Measurements from ENCODE around the gene KIAA1671.

KIAA1671 gene

GRCh38 chr22:25018009-25018408, 65.5 kb downstream of the KIAA1671 start:
- DNase-seq: no peak

GRCh38 chr22:25019427-25020184, 67.1 kb downstream of the KIAA1671 start:
- DNase-seq: no peak

DNA sequence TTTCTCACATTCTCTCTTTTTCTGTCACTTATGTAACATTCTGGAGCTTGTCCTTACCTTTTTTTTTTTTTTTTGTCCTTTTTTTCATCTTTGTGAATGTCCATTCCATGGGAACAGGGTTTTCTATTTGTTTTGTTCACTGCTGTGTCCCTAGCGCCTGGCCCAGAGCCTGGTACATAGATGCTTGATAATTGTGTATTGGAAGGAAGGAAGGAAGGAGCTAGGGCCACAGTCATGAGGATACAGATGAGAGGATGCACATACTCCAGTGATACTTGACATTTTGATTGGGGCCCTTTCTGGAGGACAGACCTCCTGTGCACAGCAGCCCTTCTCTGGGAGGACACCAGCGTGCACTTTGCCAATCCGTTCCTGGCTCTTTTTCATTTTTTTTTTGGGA, 68.9 kb downstream of the KIAA1671 start:
- DNase-seq: no peak

GRCh38 chr22:25021976-25022711, 69.6 kb downstream of the KIAA1671 start:
- DNase-seq: no peak

GRCh38 chr22:25023879-25024278, 71.4 kb downstream of the KIAA1671 start:
- no peak for DNase-seq

DNA sequence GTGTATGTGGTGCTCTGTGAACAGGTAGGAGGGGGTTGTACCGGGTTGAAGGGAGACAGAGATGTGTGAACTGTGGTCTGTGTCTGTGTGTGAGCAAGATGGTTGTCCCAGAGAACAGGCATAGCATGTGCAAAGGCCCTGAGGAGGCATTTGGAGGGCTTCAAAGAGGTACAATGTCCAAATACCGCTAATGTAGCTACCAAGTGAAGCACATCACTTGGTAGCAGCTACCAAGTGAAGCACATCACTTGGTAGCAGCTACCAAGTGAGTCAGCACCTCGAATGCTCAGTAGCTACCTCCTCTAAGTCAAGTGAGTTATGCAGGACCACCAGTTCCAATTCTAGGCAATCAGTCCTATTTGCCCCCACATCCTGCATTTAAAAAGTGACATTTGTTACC, 72.4 kb downstream of the KIAA1671 start:
- no peak for DNase-seq

DNA sequence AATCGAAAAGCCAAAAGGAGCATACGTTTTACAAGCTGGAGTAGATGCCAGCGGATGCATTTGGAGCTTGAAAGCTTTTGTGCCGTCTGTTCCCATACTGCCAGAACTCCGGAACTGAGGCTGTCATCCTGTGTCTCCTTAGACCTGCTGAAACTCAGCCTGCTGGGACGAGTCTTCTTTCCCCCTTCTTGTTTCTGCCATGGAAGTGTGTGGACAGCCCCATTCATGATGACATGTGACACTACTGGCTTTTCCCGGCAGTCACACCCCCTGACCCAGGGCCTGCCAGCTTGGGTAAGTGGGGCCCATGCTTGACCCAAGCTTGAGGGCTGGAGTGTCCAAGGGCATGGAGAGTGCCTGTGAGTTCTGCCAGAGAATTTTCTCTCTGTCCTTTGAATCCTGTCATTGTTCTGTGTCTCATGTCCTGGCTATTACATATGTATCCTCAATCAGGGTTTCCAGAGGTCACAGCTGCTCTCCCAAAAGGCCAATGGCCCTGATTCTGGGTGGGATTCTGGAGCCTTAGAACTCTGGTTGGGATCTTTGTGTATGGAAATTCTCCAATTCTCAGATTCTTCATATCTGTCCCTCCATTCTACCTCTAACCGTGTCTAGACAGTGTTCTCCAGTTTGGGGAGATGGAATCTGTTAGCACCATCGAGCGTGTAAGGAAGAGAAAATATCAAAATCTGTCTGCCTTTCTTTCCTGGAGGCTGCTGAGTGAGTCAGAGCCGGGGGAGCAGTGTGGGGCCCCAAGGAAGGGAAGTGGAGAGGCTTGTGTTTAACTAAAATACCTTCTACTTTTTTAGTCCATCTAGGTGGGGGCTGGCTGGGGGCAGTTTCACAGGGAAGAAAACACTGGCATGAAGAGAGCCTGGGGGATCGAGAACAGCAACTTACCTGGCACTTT, 73.2 kb downstream of the KIAA1671 start:
- DNase-seq: no peak

GRCh38 chr22:25027043-25027906, 74.8 kb downstream of the KIAA1671 start:
- no peak for DNase-seq

DNA sequence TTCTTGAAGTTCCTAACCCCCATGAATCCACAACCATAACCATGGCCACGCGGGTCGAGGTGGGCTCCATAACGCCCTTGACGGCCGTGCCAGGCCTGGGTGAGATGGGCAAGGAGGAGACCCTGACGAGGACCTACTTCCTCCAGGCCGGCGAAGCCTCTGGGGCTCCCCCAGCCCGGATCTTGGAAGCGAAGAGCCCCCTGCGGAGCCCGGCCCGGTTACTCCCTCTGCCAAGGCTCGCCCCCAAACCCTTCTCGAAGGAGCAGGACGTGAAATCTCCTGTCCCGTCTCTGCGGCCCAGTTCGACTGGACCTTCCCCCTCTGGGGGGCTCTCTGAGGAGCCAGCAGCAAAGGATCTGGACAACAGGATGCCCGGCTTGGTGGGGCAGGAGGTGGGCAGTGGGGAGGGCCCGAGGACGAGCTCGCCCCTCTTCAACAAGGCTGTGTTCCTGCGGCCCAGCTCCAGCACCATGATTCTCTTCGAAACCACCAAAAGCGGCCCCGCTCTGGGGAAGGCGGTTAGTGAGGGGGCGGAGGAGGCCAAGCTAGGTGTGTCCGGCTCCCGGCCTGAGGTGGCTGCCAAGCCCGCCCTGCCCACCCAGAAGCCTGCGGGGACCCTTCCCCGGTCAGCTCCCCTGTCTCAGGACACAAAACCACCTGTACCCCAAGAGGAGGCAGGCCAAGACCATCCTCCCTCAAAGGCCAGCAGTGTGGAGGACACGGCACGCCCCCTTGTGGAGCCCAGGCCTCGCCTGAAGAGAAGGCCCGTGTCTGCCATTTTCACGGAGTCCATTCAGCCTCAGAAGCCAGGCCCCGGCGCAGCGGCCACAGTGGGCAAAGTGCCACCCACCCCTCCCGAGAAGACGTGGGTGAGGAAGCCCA, 75.7 kb downstream of the KIAA1671 start:
- DNase-seq: no peak

DNA sequence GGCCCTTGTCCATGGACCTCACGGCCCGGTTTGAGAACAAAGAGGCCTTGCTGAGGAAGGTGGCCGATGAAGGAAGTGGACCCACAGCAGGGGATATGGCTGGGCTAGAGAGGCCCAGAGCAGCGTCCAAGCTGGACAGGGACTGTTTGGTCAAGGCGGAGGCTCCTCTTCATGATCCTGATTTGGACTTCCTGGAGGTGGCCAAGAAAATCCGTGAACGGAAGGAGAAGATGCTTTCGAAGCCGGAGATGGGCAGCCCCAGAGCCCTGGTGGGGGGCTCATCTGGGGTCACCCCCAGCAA, 76.3 kb downstream of the KIAA1671 start:
- DNase-seq: no peak

DNA sequence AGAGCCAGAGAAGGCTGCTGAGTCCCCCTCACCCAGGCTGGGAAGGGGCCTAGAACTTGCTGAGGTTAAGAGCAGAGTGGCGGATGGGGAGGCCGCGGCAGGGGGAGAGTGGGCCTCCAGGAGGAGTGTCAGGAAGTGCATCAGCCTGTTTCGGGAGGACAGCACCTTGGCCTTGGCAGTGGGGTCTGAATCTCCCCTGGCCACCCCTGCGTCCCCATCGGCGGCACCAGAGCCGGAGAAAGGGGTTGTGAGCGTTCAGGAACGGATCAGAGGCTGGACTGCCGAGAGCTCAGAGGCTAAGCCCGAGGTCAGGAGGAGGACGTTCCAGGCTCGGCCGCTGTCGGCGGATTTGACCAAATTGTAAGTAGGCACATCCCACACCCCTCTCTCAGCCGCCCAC, 76.7 kb downstream of the KIAA1671 start:
- DNase-seq: no peak

GRCh38 chr22:25030636-25031035, 78.1 kb downstream of the KIAA1671 start:
- no peak for DNase-seq

GRCh38 chr22:25032066-25032465, 79.5 kb downstream of the KIAA1671 start:
- no peak for DNase-seq

DNA sequence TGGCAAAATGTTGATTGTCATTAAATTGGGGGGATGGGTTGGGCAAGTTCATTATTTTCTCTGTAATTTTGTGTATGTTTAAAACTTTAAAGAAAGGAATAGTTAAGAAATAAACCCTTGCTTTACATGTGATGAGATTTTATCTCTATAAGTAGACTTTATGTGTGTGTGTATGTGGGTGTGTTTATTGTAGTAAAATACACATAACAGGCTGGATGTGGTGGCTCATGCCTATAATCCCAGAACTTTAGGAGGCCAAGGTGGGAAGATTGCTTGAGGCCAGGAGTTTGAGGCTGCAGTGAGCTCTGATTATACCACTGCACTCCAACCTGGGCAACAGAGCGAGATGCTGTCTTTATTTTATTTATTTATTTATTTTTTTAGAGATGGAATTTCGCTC, 83.2 kb downstream of the KIAA1671 start:
- no peak for DNase-seq

DNA sequence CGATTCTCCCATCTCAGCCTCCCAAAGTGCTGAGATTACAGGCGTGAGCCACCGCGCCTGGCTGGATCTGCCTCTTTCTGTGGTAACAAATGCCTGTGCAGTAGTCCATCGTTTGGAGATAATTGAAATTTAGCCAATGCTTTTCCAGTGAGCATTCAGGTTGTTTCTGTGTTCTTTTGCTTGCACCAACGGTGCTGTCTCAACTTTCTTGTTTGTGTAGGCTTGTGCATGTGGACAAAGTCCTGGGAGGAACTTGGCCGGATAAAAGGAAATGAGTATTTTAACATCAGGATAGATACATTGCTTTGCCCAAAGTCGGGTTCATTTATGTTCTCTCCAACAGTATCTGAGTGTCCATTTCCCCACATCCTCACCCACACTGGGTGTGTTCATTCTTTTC, 85.7 kb downstream of the KIAA1671 start:
- DNase-seq: no peak

DNA sequence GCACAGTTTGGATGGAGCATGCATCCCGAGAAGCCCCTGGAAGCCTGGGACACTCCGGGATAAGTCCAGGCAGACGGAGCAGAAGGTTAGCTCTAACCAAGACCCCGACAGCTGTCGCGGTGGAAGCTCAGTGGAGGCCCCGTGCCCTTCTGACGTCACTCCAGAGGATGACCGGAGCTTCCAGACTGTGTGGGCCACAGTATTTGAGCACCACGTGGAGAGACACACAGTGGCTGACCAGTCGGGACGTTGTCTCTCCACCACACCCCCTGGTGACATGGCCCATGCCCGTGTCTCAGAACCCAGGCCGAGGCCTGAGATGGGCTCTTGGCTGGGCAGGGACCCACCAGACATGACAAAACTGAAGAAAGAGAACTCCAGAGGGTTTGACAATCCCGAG, 86.3 kb downstream of the KIAA1671 start:
- DNase-seq: no peak

DNA sequence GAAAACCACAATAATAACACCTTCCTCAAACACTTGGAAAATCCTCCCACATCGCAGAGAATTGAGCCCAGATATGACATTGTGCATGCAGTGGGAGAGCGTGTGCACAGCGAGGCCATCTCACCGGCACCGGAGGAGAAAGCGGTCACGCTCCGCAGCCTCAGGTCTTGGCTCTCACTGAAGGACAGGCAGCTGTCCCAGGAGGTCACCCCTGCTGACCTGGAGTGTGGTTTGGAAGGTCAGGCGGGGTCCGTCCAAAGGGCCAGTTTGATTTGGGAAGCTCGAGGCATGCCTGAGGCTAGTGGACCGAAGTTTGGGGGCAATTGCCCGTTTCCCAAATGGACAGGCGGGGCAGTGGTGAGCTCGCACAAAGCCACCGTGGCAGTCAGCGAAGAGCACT, 86.7 kb downstream of the KIAA1671 start:
- DNase-seq: no peak

- no peak for DNase-seq
Observed at GRCh38 chr22:25039754-25040153, 87.2 kb downstream of the KIAA1671 start.

DNA sequence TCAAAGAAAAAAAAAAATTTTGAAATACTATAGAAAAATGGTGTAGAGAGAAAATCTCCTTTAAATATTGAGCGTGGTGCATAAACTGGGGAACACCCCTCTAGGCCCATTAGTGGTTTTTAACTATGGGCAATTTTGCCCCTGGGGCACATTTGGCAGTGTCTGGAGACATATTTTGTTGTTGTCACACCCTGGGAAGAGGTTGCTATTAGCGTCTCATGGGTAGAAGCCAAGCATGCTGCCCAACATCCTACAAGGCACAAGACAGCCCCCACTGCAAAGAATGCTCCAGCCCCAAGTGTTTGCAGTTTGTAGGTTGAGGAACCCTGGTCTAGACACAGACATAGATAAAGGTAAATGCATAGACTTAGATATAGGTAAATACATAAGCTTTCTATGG, 92.6 kb downstream of the KIAA1671 start:
- DNase-seq: no peak

- DNase-seq: no peak
Observed at GRCh38 chr22:25048071-25048470, 95.6 kb downstream of the KIAA1671 start.

Data from CD4-positive, alpha-beta T cell treated with Interferon alpha-2 for 1 hour (primary cell).